ENCODE data around the gene UGDH.

DNA sequence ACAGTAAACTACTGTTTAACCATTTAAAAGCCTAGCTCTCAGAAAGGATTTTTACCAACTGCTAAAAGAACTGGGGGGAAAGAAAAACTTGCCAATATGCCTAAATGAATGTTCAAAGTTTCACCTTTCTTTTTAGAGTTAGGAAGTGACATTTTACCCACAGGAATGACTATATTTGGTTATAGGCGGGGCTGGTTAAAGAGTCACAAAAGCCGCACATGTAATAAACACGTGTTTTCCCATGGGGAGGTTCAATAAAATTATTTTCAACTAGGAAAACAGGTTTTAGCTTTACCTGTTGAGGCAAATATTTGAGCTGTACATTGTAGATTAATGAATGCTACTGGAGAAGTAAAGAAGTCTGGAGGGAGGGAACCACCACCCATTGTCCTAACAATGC, 41.6 kb upstream of the UGDH start:
- no peak for TF ChIP-seq EZH2 (IDR thresholded peaks at IDR 0.05; ENCODE audit: borderline replicate concordance, low read length)
- TF ChIP-seq, protein P1, sequence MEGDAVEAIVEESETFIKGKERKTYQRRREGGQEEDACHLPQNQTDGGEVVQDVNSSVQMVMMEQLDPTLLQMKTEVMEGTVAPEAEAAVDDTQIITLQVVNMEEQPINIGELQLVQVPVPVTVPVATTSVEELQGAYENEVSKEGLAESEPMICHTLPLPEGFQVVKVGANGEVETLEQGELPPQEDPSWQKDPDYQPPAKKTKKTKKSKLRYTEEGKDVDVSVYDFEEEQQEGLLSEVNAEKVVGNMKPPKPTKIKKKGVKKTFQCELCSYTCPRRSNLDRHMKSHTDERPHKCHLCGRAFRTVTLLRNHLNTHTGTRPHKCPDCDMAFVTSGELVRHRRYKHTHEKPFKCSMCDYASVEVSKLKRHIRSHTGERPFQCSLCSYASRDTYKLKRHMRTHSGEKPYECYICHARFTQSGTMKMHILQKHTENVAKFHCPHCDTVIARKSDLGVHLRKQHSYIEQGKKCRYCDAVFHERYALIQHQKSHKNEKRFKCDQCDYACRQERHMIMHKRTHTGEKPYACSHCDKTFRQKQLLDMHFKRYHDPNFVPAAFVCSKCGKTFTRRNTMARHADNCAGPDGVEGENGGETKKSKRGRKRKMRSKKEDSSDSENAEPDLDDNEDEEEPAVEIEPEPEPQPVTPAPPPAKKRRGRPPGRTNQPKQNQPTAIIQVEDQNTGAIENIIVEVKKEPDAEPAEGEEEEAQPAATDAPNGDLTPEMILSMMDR (conservative IDR thresholded peaks at IDR 0.05 in 1 of 2, IDR thresholded peaks at IDR 0.05 in 1 of 2; ENCODE audit: extremely low read depth in 1 of 2, insufficient read depth in 1 of 2, low read depth in 1 of 2, low read length in 2 of 2): no peak

Measured in mammary epithelial cell (primary cell).